Measurements from ENCODE around the gene NGF. TPM values are rescaled to one million over a fixed set of nuclear protein-coding genes. Genes with fewer than 3 reads are reported as not detected.

NGF gene
- total RNA-seq, 2 experiments from 2014 or later = not detected

DNA sequence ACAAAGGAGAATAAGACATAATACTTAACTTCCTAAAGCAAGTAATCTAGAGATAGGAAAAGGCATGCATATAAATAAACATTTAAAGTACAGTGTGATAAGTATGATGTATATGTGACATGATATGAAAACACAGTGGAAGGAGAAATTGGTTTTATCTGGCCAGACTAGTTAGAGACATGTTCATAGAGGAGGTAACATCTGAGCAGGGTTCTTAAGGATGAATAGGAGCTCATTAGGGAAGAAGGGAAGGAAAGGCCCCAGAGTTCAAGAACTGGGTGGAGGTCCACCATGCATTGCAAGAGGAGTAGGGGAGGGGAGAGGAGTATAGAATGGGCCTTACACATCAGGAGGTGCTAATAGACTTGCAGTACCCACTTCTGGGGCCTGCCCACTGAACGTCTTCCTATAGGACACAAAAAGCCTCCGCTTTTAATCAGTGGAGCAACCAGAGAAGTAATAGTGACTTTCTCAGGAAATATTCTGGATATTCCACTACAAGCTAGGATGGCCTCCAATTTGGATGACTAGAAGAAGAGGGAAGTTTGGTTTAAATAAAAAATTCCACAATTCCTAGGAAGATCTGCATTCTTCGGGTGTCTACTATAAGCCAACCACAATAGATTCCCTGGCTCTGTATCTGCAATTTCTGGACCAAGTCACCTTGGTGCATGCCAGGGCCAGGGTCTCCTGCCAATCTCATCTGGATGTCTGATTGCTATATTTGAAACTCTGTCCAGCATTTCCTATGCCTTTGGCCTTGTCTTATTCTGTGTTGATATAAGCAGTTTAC lies 41.9 kb downstream of the NGF start:
- Mint-ChIP-seq H3K4me3 (no peak overlapping the region), H3K27me3 (peaks cover 7% of the 10 kb centered on the region), H3K9me3 (no peaks in the 10 kb centered on the region), H3K4me1 (no peaks in the 10 kb centered on the region), H3K27ac (no peak overlapping the region), H3K36me3 (ENCODE audit: low read depth) (no peaks in the 10 kb centered on the region)
- CTCF ChIA-PET = no interaction called here
- no peak for DNase-seq
- POLR2A ChIA-PET = no interaction called here

- Mint-ChIP-seq H3K27me3 (peaks cover 10% of the 10 kb centered on the region), H3K36me3 (ENCODE audit: low read depth) (no peaks in the 10 kb centered on the region), H3K4me1 (no peaks in the 10 kb centered on the region), H3K4me3 (no peak overlapping the region), H3K27ac (no peak overlapping the region), H3K9me3 (no peaks in the 10 kb centered on the region)
- no peak for DNase-seq
- CTCF ChIA-PET = no interaction called here
- POLR2A ChIA-PET = no interaction called here
Measured at GRCh38 chr1:115293899-115294298, 44.1 kb downstream of the NGF start.

GRCh38 chr1:115293006-115293405 lies 45.0 kb downstream of the NGF start:
- Mint-ChIP-seq H3K9me3 (no peaks in the 10 kb centered on the region), H3K27me3 (peaks cover 10% of the 10 kb centered on the region), H3K27ac (no peak overlapping the region), H3K36me3 (ENCODE audit: low read depth) (no peaks in the 10 kb centered on the region), H3K4me3 (no peak overlapping the region), H3K4me1 (no peaks in the 10 kb centered on the region)
- ChIA-PET POLR2A (no interaction called here), CTCF (no interaction called here)
- DNase-seq = no peak

- H3K27ac Mint-ChIP-seq = no peak overlapping the region
- no peaks in the 10 kb centered on the region for H3K36me3 Mint-ChIP-seq (ENCODE audit: low read depth)
- peaks cover 10% of the 10 kb centered on the region for H3K27me3 Mint-ChIP-seq
- DNase-seq = no peak
- POLR2A ChIA-PET = no interaction called here
- H3K4me1 Mint-ChIP-seq = no peaks in the 10 kb centered on the region
- H3K4me3 Mint-ChIP-seq = no peak overlapping the region
- H3K9me3 Mint-ChIP-seq = no peaks in the 10 kb centered on the region
- CTCF ChIA-PET = no interaction called here
Measured at GRCh38 chr1:115291741-115292140, 46.3 kb downstream of the NGF start.

GRCh38 chr1:115289940-115290339 lies 48.1 kb downstream of the NGF start:
- Mint-ChIP-seq H3K4me1 (no peaks in the 10 kb centered on the region), H3K4me3 (no peak overlapping the region), H3K36me3 (ENCODE audit: low read depth) (no peaks in the 10 kb centered on the region), H3K9me3 (no peaks in the 10 kb centered on the region), H3K27me3 (peaks cover 7% of the 10 kb centered on the region), H3K27ac (no peak overlapping the region)
- DNase-seq = no peak
- ChIA-PET POLR2A (no interaction called here), CTCF (no interaction called here)

GRCh38 chr1:115288591-115289198 lies 49.4 kb downstream of the NGF start:
- Mint-ChIP-seq H3K27ac (no peak overlapping the region), H3K4me1 (no peaks in the 10 kb centered on the region), H3K9me3 (no peaks in the 10 kb centered on the region), H3K4me3 (no peak overlapping the region), H3K36me3 (ENCODE audit: low read depth) (no peaks in the 10 kb centered on the region), H3K27me3 (peaks cover 6% of the 10 kb centered on the region)
- ChIA-PET POLR2A (no interaction called here), CTCF (no interaction called here)
- no peak for DNase-seq

DNA sequence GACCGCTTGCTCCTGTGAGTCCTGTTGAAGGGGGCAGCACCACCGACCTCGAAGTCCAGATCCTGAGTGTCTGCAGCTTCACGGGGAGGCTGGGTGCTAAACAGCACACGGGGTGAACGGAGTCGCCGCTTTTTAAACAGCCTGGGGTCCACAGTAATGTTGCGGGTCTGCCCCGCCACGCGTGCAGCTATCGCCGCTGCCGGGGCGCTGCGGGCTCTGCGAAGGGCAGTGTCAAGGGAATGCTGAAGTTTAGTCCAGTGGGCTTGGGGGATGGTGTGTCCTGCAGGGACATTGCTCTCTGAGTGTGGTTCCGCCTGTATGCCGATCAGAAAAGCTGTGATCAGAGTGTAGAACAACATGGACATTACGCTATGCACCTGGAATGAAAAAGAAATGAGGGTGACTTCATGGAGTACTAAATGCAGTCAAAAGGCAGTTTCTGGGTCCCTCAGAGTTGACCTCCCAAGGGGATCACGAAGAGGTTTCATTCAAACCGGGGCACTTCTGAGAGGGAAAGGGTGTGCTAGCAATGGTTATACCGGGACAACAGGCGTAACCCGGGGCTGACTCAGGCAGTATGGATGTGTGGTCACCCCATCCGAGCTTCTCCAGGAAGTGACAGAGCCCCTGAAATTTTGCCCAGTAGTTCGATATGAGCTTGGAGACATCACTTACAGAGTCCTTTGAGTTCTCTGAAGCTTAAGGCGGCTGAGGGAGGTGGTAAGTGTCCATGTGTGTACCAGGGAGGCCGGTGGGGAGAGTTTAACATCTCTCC lies 51.4 kb downstream of the NGF start:
- Mint-ChIP-seq H3K27me3 (peaks cover 4% of the 10 kb centered on the region), H3K27ac (no peak overlapping the region), H3K4me1 (no peaks in the 10 kb centered on the region), H3K4me3 (no peak overlapping the region), H3K36me3 (ENCODE audit: low read depth) (no peaks in the 10 kb centered on the region), H3K9me3 (no peaks in the 10 kb centered on the region)
- DNase-seq = no peak
- ChIA-PET CTCF (no interaction called here), POLR2A (no interaction called here)

- ChIA-PET POLR2A (no interaction called here), CTCF (interaction anchor here (1.2 kb wide), 1 partner anchor 9 kb away, joined by 3 read pairs; no protein-coding TSS in a partner anchor)
- H3K4me1 Mint-ChIP-seq = no peaks in the 10 kb centered on the region
- DNase-seq = no peak
- H3K36me3 Mint-ChIP-seq (ENCODE audit: low read depth) = no peaks in the 10 kb centered on the region
- no peaks in the 10 kb centered on the region for H3K9me3 Mint-ChIP-seq
- no peak overlapping the region for H3K27ac Mint-ChIP-seq
- peaks cover 2% of the 10 kb centered on the region for H3K27me3 Mint-ChIP-seq
- no peak overlapping the region for H3K4me3 Mint-ChIP-seq
Measured at GRCh38 chr1:115284209-115284608, 53.8 kb downstream of the NGF start.

GRCh38 chr1:115283681-115284146 lies 54.3 kb downstream of the NGF start:
- no peak overlapping the region for H3K27ac Mint-ChIP-seq
- H3K36me3 Mint-ChIP-seq (ENCODE audit: low read depth) = no peaks in the 10 kb centered on the region
- H3K9me3 Mint-ChIP-seq = no peaks in the 10 kb centered on the region
- H3K4me3 Mint-ChIP-seq = no peak overlapping the region
- CTCF ChIA-PET = interaction anchor here (1.2 kb wide), 1 partner anchor 8 kb away, joined by 3 read pairs; no protein-coding TSS in a partner anchor
- POLR2A ChIA-PET = no interaction called here
- no peak for DNase-seq
- no peaks in the 10 kb centered on the region for H3K4me1 Mint-ChIP-seq
- peaks cover 2% of the 10 kb centered on the region for H3K27me3 Mint-ChIP-seq

DNA sequence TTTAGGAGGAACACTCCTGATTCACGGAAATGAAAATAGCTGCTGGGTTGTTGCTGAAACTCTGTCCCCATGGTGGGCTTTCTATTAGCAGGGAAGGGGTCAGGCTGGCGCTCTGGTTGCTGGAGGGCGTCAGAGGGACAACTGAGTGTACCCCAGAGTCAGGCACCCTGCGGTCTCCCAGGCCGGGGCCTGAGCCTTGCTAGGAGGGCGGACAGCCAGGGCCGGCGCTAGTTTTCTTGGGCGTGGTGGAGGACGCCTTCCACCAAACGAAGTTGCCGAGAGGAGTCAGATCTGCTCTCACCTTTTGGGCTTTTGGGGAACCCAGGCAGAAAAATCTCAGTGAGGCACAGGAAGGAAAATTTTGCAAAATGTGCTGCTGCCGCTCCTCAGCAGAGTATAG lies 54.8 kb downstream of the NGF start:
- CTCF ChIA-PET = interaction anchor here (1.2 kb wide), 1 partner anchor 8 kb away, joined by 3 read pairs; no protein-coding TSS in a partner anchor
- H3K36me3 Mint-ChIP-seq (ENCODE audit: low read depth) = no peaks in the 10 kb centered on the region
- no peaks in the 10 kb centered on the region for H3K4me1 Mint-ChIP-seq
- POLR2A ChIA-PET = no interaction called here
- H3K27me3 Mint-ChIP-seq = peaks cover 2% of the 10 kb centered on the region
- no peak overlapping the region for H3K27ac Mint-ChIP-seq
- H3K4me3 Mint-ChIP-seq = no peak overlapping the region
- no peak for DNase-seq
- H3K9me3 Mint-ChIP-seq = no peaks in the 10 kb centered on the region

- ChIA-PET POLR2A (no interaction called here), CTCF (no interaction called here)
Measured at GRCh38 chr1:115282807-115283208, 55.2 kb downstream of the NGF start.

GRCh38 chr1:115281143-115281542 lies 56.9 kb downstream of the NGF start:
- Mint-ChIP-seq H3K27ac (no peak overlapping the region), H3K4me1 (no peaks in the 10 kb centered on the region), H3K9me3 (no peaks in the 10 kb centered on the region), H3K4me3 (no peak overlapping the region), H3K27me3 (peaks cover 2% of the 10 kb centered on the region), H3K36me3 (ENCODE audit: low read depth) (no peaks in the 10 kb centered on the region)
- no peak for DNase-seq
- ChIA-PET POLR2A (no interaction called here), CTCF (no interaction called here)

More at GRCh38 chr1:115282807-115283208, 55.2 kb downstream of the NGF start:
- H3K27ac Mint-ChIP-seq = no peak overlapping the region
- H3K4me3 Mint-ChIP-seq = no peak overlapping the region
- DNase-seq = no peak
- H3K27me3 Mint-ChIP-seq = peaks cover 2% of the 10 kb centered on the region
- no peaks in the 10 kb centered on the region for H3K9me3 Mint-ChIP-seq
- H3K4me1 Mint-ChIP-seq = no peaks in the 10 kb centered on the region
- no peaks in the 10 kb centered on the region for H3K36me3 Mint-ChIP-seq (ENCODE audit: low read depth)

DNA sequence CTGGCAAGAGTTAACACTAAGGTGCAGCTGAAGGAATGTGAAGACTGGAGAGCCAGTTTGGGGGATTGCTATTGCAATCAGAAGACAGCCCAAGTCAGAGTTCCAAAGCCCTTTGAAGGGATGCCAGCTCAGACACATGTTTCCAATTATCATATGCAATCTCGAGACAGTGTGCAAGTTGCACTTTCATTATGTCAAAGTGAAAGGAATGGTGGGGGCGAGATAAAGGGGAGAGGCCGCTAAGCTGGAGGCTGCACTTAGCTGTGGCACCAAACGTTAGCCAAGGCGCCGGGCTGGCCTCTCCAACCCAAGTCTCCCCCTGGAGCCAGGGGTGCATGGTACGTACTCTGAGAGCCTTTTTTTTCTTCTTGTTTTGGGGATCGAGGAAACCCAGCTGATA lies 58.0 kb downstream of the NGF start:
- no peak overlapping the region for H3K27ac Mint-ChIP-seq
- no peaks in the 10 kb centered on the region for H3K9me3 Mint-ChIP-seq
- DNase-seq = no peak
- H3K36me3 Mint-ChIP-seq (ENCODE audit: low read depth) = no peaks in the 10 kb centered on the region
- H3K27me3 Mint-ChIP-seq = peaks cover 2% of the 10 kb centered on the region
- ChIA-PET CTCF (no interaction called here), POLR2A (no interaction called here)
- H3K4me3 Mint-ChIP-seq = no peak overlapping the region
- H3K4me1 Mint-ChIP-seq = no peaks in the 10 kb centered on the region
